A673 (cell line): Measurements from ENCODE around the gene ADORA2B. TPM values are rescaled to one million over a fixed set of nuclear protein-coding genes. Genes with fewer than 3 reads are reported as not detected.

Experiments
- BruUV-seq: library from RNA; stranded (reverse); fragments of 400-500 nt; replicated peaks from 2 replicates; lab custom pipeline; 2021; lab: Mats Ljungman, UMichigan
- CTCF ChIA-PET: fragments of 300-600 bp; sonication (Branson Sonifier 250); formaldehyde crosslinking; loops from one replicate; lab custom pipeline; 2022; ENCODE audit warnings: antibody characterized with exemption; lab: Charles Lee
- POLR2A ChIA-PET: fragments of 300-600 bp; sonication (Branson Sonifier 250); formaldehyde crosslinking; loops from one replicate; lab custom pipeline; 2022; ENCODE audit warnings: antibody characterized with exemption; ENCODE audit not compliant: low non-redundant PET; lab: Charles Lee
- DNase-seq: peaks from one replicate; pipeline ENCODE4 v3.0.0-alpha.2; 2015; ENCODE audit warnings: low spot score
- H3K27ac ChIP-seq: fragments of 200-600 bp; sonication (generic); 2 replicates; pipeline ENCODE4 v1.5.1; 2016; ENCODE audit warnings: mixed run types, low read depth, mild to moderate bottlenecking, mixed read lengths, antibody characterized with exemption, low read length; ENCODE audit not compliant: poor library complexity, severe bottlenecking
- H3K27me3 ChIP-seq: fragments of 200-600 bp; sonication (generic); replicated peaks from 2 replicates; pipeline ENCODE4 v1.6.1; 2017; ENCODE audit warnings: mixed run types, low read depth, mild to moderate bottlenecking, mixed read lengths, antibody characterized with exemption, low read length; ENCODE audit not compliant: insufficient read depth, poor library complexity
- H3K36me3 ChIP-seq: fragments of 200-600 bp; sonication (generic); 2 replicates; pipeline ENCODE4 v1.6.1; 2016; ENCODE audit warnings: mixed run types, mild to moderate bottlenecking, mixed read lengths, antibody characterized with exemption, low read length; ENCODE audit not compliant: insufficient read depth, poor library complexity, severe bottlenecking
- H3K4me1 ChIP-seq: fragments of 200-600 bp; sonication (generic); 2 replicates; pipeline ENCODE4 v1.6.1; 2017; ENCODE audit warnings: mixed run types, mild to moderate bottlenecking, mixed read lengths, antibody characterized with exemption, low read length; ENCODE audit not compliant: insufficient read depth, poor library complexity, severe bottlenecking
- H3K4me3 ChIP-seq: fragments of 200-600 bp; sonication (generic); 2 replicates; pipeline ENCODE4 v1.5.1; 2016; ENCODE audit warnings: low read depth, mixed run types, mild to moderate bottlenecking, mixed read lengths, low read length; ENCODE audit not compliant: poor library complexity, severe bottlenecking
- H3K9me3 ChIP-seq: fragments of 200-600 bp; sonication (generic); 2 replicates; pipeline ENCODE4 v1.6.1; 2016; ENCODE audit warnings: mixed run types, low read depth, mild to moderate bottlenecking, mixed read lengths, antibody characterized with exemption, low read length; ENCODE audit not compliant: poor library complexity, severe bottlenecking
- CTCF ChIP-seq: fragments of 300-800, 200-600 bp; sonication (generic); conservative IDR thresholded peaks from 2 replicates; pipeline ENCODE4 v1.5.1; 2017; ENCODE audit warnings: low read depth, mild to moderate bottlenecking, antibody characterized with exemption, low read length, moderate library complexity, mixed read lengths
- EZH2 ChIP-seq: fragments of 200-600 bp; sonication (generic); IDR thresholded peaks from 2 replicates; pipeline ENCODE4 v1.6.1; 2017; ENCODE audit warnings: borderline replicate concordance, low read depth, mild to moderate bottlenecking, mixed read lengths, antibody characterized with exemption, low read length; ENCODE audit not compliant: poor library complexity, severe bottlenecking
- intact Hi-C: fragments of 100-400 bp; cut with micrococcal nuclease; formaldehyde crosslinking; loops from one replicate; pipeline ENCODE4 v1.10.0; 2022; ENCODE audit not compliant: unreplicated experiment
- total RNA-seq: library from RNA; stranded (reverse); gene quantifications from 2 replicates; pipeline ENCODE4 v1.2.3, GENCODE V29; 2021

ADORA2B gene
- total RNA-seq, 1 experiment from 2014 or later, result 3.9 TPM

GRCh38 chr17:15952916-15953790 lies 8.2 kb downstream of the ADORA2B start:
- H3K27ac ChIP-seq, result no peak overlapping the region
- peaks cover 5% of the 10 kb centered on the region for H3K4me1 ChIP-seq
- no peaks in the 10 kb centered on the region for H3K9me3 ChIP-seq
- no peak overlapping the region for H3K4me3 ChIP-seq
- TF ChIP-seq CTCF, result no peak
- no peak for TF ChIP-seq EZH2
- H3K36me3 ChIP-seq, result no peaks in the 10 kb centered on the region
- intact Hi-C loops, result no loop called here
- BruUV-seq, result no TSS peak
- no peak for DNase-seq
- no peaks in the 10 kb centered on the region for H3K27me3 ChIP-seq
- CTCF ChIA-PET, result no interaction called here
- POLR2A ChIA-PET, result no interaction called here

GRCh38 chr17:15954222-15954621 lies 9.3 kb downstream of the ADORA2B start:
- H3K27ac ChIP-seq, result no peak overlapping the region
- H3K4me3 ChIP-seq, result no peak overlapping the region
- H3K4me1 ChIP-seq, result peaks cover 14% of the 10 kb centered on the region
- TF ChIP-seq CTCF (no peak), EZH2 (no peak)
- H3K9me3 ChIP-seq, result no peaks in the 10 kb centered on the region
- POLR2A ChIA-PET, result no interaction called here
- CTCF ChIA-PET, result no interaction called here
- H3K36me3 ChIP-seq, result no peaks in the 10 kb centered on the region
- peak; percentile 66 for DNase-seq
- H3K27me3 ChIP-seq, result no peaks in the 10 kb centered on the region
- BruUV-seq, result no TSS peak
- intact Hi-C loops, result no loop called here

GRCh38 chr17:15955793-15956541 lies 11.0 kb downstream of the ADORA2B start:
- POLR2A ChIA-PET, result no interaction called here
- Histone ChIP-seq H3K4me3 (no peak overlapping the region), H3K27me3 (no peaks in the 10 kb centered on the region), H3K9me3 (no peaks in the 10 kb centered on the region), H3K4me1 (peaks cover 16% of the 10 kb centered on the region), H3K36me3 (no peaks in the 10 kb centered on the region), H3K27ac (no peak overlapping the region)
- intact Hi-C loops, result no loop called here
- TF ChIP-seq EZH2, result no peak
- no peak for TF ChIP-seq CTCF
- no TSS peak for BruUV-seq
- no peak for DNase-seq
- CTCF ChIA-PET, result no interaction called here
